K562 (cell line): Measurements from ENCODE around the gene LY6G5B. TPM values are rescaled to one million over a fixed set of nuclear protein-coding genes. Genes with fewer than 3 reads are reported as not detected.

ENCODE experiments used
- BDP1 ChIP-seq: IDR thresholded peaks from 3 replicates; pipeline ENCODE4 v1.6.1; 2011; ENCODE audit not compliant: insufficient read length, insufficient read depth
- BMI1 ChIP-seq: fragments of 150-350 bp; IDR thresholded peaks from 2 replicates; pipeline ENCODE4 v1.6.1; 2014; ENCODE audit warnings: low read length
- CBFA2T2 ChIP-seq: fragments of 450-650 bp; conservative IDR thresholded peaks from 2 replicates; pipeline ENCODE4 v1.6.1; 2017; ENCODE audit warnings: mild to moderate bottlenecking
- CHD4 ChIP-seq: fragments of 200-600 bp; sonication (generic); IDR thresholded peaks from 3 replicates; pipeline ENCODE4 v1.6.1; 2012; ENCODE audit warnings: low read depth, mild to moderate bottlenecking, mixed read lengths, low read length, inconsistent platforms; ENCODE audit not compliant: insufficient read depth, insufficient replicate concordance, poor library complexity, severe bottlenecking
- DPF2 ChIP-seq: fragments of 450-650 bp; IDR thresholded peaks from 2 replicates; pipeline ENCODE4 v1.6.1; 2016
- GTF2E2 ChIP-seq: fragments of 200-800 bp; sonication (Bioruptor generic); IDR thresholded peaks from 2 replicates; pipeline ENCODE4 v1.6.1; 2016; ENCODE audit warnings: missing genetic modification characterization, missing compliant biosample characterization
- KAT7 ChIP-seq: sonication (generic); formaldehyde crosslinking; IDR thresholded peaks from 2 replicates; pipeline ENCODE4 v1.8.0; 2022; ENCODE audit warnings: missing genetic modification reagents, mild to moderate bottlenecking, borderline replicate concordance
- MECOM ChIP-seq: fragments of 250-450 bp; sonication (Bioruptor Pico); IDR thresholded peaks from 2 replicates; pipeline ENCODE4 v1.8.0; 2022; ENCODE audit warnings: inconsistent platforms
- RBFOX2 ChIP-seq: fragments of 200-400 bp; formaldehyde crosslinking; IDR thresholded peaks from 2 replicates; pipeline ENCODE4 v1.6.1; 2017; ENCODE audit warnings: low read depth, mild to moderate bottlenecking, low read length, moderate library complexity
- SMARCA5 ChIP-seq: fragments of 450-650 bp; IDR thresholded peaks from 2 replicates; pipeline ENCODE4 v1.6.1; 2016
- SMARCB1 ChIP-seq: IDR thresholded peaks from 2 replicates; pipeline ENCODE4 v1.6.1; 2011; ENCODE audit warnings: improper control_type of control experiment, low read depth; ENCODE audit not compliant: insufficient read length
- SMC3 ChIP-seq: conservative IDR thresholded peaks from 2 replicates; pipeline ENCODE4 v1.6.1; 2011; ENCODE audit warnings: low read depth, low read length, improper control_type of control experiment; ENCODE audit not compliant: insufficient read depth
- TFAM ChIP-seq: fragments of 250-450 bp; sonication (Bioruptor Pico); conservative IDR thresholded peaks from 2 replicates; pipeline ENCODE4 v1.5.0; 2021; ENCODE audit warnings: mild to moderate bottlenecking, moderate library complexity
- ZNF253 ChIP-seq: fragments of 250-450 bp; sonication (Bioruptor Pico); conservative IDR thresholded peaks from 2 replicates; pipeline ENCODE4 v1.6.1; 2021; ENCODE audit warnings: mild to moderate bottlenecking
- ZNF79 ChIP-seq: fragments of 250-450 bp; sonication (Bioruptor Pico); IDR thresholded peaks from 2 replicates; pipeline ENCODE4 v1.4.0; 2020; ENCODE audit warnings: low read depth, mild to moderate bottlenecking, moderate library complexity
- polyA plus RNA-seq, 8 experiments: library from polyadenylated mRNA; depleted of rRNA in 4 of 8; stranded (reverse) in 5 of 8; unstranded in 3 of 8; fragments of >200 nt; fragmentation: Nextera tagmentation in 2 of 8; fragmentation: Illumina TruSeq in 1 of 8; extraction: Ambion mirVana in 2 of 8; extraction: Trizol in 1 of 8; gene quantifications; 2 replicates each; pipeline versions ENCODE4 v1.2.1 to v1.2.3, GENCODE V29; 2011 to 2014; ENCODE audit warnings: inconsistent platforms in 1 of 8, missing spikeins in 1 of 8
- total RNA-seq, 7 experiments: library from RNA; depleted of rRNA in 6 of 7; stranded (reverse); fragments of >200 nt in 6 of 7; fragmentation: Illumina TruSeq in 2 of 7; extraction: Trizol in 2 of 7; gene quantifications; 2 replicates each; pipeline versions ENCODE4 v1.2.1 to v1.2.3, GENCODE V29; 2011 to 2021; ENCODE audit warnings: low replicate concordance in 1 of 7
- TF ChIP-seq, protein P1 (sequence below): fragments of 450-650 bp; IDR thresholded peaks from one replicate; pipeline ENCODE4 v1.6.1; 2018; ENCODE audit warnings: mild to moderate bottlenecking, moderate library complexity; ENCODE audit not compliant: partially characterized antibody
- TF ChIP-seq, protein P2 (sequence below): fragments of 250-450 bp; sonication (Bioruptor Pico); IDR thresholded peaks from 2 replicates; pipeline ENCODE4 v1.8.0; 2021; ENCODE audit warnings: moderate library complexity, mild to moderate bottlenecking, inconsistent platforms
- TF ChIP-seq, protein P3 (sequence below), 2 experiments: IDR thresholded peaks; 2 replicates each; pipeline ENCODE4 v1.6.1; 2012; ENCODE audit warnings: improper control_type of control experiment in 2 of 2, low read depth in 2 of 2, low read length in 2 of 2, borderline replicate concordance in 1 of 2
- TF ChIP-seq, protein P4 (sequence below): sonication (generic); formaldehyde crosslinking; IDR thresholded peaks from 2 replicates; pipeline ENCODE4 v1.8.1; 2023; ENCODE audit warnings: mild to moderate bottlenecking, missing genetic modification reagents
- TF ChIP-seq, protein P5 (sequence below): fragments of 250-450 bp; sonication (Bioruptor Pico); IDR thresholded peaks from 2 replicates; pipeline ENCODE4 v1.9.0; 2021; ENCODE audit warnings: mild to moderate bottlenecking
- TF ChIP-seq, protein P6 (sequence below), 3 experiments: fragments of 200-800 bp in 1 of 3; sonication (Bioruptor generic) in 1 of 3; sonication (generic) in 1 of 3; formaldehyde crosslinking in 1 of 3; IDR thresholded peaks; 2 replicates each; pipeline versions ENCODE4 v1.6.1 to v1.8.0; 2016 to 2022; ENCODE audit warnings: mild to moderate bottlenecking in 2 of 3, missing compliant biosample characterization in 2 of 3, missing genetic modification characterization in 2 of 3, missing genetic modification reagents in 1 of 3

Gene LY6G5B
- total and polyA plus RNA-seq, 9 of the 15 experiments (the other 6 are each of a cell fraction or from before 2014, with no cell fraction given) = 6.0 to 27.0 (median 7.5) TPM

DNA sequence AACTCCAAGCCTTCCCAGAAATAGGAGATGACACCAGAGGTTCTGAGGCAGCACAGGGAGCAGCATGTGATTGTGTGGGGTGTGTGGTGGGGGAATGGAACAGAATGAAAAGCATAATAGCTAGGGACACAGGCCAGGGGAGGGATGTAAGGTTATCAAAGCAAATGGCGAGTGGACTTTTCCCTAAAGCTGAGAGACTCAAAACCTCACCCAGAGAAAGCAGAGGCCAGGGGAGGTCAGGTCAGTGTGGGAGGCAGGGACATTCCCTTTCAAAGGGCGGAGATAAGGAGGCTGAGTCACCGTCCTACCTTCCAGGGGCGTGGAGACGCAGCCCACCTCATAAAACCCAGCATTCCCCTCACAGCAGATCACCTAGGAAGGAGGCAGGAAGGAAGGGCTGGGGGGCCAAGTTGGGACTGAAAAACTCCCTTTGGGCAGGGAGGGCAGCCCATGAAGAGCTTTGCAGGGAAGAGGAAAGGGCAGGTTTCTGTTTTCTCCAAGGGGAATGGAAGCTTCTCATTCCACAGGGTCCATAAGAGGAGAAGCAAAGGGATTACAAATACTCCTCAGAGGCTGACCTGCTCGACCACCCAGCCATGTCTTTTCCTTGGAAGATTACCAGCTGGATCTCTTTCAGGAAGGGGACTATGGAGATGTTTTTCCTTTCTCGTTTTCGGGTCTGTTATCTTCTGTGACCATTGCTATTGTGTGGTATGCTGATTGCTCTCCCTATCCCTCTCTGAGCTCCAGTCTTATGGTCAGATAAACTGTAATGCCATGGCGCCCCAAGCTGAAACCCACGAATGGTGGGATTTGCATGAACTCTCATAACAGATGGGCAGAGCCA, 20.7 kb downstream of the LY6G5B start (continued):
- TF ChIP-seq ZNF253 (CRISPR knock-in tag) = 0 out of 2 replicates have a peak, but pooled peaks have one; percentile 56
- peak; percentile 88 for TF ChIP-seq CHD4
- TF ChIP-seq KAT7 (CRISPR knock-in tag) = peak; percentile 94
- TF ChIP-seq, protein P1, sequence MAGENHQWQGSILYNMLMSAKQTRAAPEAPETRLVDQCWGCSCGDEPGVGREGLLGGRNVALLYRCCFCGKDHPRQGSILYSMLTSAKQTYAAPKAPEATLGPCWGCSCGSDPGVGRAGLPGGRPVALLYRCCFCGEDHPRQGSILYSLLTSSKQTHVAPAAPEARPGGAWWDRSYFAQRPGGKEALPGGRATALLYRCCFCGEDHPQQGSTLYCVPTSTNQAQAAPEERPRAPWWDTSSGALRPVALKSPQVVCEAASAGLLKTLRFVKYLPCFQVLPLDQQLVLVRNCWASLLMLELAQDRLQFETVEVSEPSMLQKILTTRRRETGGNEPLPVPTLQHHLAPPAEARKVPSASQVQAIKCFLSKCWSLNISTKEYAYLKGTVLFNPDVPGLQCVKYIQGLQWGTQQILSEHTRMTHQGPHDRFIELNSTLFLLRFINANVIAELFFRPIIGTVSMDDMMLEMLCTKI = no peak
- TF ChIP-seq, protein P2, sequence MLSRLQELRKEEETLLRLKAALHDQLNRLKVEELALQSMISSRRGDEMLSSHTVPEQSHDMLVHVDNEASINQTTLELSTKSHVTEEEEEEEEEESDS (CRISPR knock-in tag) = no peak
- TF ChIP-seq CBFA2T2 = peak; percentile 92
- no peak for TF ChIP-seq RBFOX2
- peak; percentile 75; the same call in 1 of the 2 replicates for TF ChIP-seq GTF2E2 (tag)
- TF ChIP-seq, protein P3, sequence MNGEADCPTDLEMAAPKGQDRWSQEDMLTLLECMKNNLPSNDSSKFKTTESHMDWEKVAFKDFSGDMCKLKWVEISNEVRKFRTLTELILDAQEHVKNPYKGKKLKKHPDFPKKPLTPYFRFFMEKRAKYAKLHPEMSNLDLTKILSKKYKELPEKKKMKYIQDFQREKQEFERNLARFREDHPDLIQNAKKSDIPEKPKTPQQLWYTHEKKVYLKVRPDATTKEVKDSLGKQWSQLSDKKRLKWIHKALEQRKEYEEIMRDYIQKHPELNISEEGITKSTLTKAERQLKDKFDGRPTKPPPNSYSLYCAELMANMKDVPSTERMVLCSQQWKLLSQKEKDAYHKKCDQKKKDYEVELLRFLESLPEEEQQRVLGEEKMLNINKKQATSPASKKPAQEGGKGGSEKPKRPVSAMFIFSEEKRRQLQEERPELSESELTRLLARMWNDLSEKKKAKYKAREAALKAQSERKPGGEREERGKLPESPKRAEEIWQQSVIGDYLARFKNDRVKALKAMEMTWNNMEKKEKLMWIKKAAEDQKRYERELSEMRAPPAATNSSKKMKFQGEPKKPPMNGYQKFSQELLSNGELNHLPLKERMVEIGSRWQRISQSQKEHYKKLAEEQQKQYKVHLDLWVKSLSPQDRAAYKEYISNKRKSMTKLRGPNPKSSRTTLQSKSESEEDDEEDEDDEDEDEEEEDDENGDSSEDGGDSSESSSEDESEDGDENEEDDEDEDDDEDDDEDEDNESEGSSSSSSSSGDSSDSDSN (IDR thresholded peaks at IDR 0.05; ENCODE audit: borderline replicate concordance in 1 of 2, low read depth in 2 of 2, low read length in 2 of 2) = peak in 1 of 2 experiments; percentile 82; a peak in 1 of 4 replicates
- TF ChIP-seq SMC3 = peak; percentile 5; the same call in 1 of the 2 replicates
- TF ChIP-seq, protein P4, sequence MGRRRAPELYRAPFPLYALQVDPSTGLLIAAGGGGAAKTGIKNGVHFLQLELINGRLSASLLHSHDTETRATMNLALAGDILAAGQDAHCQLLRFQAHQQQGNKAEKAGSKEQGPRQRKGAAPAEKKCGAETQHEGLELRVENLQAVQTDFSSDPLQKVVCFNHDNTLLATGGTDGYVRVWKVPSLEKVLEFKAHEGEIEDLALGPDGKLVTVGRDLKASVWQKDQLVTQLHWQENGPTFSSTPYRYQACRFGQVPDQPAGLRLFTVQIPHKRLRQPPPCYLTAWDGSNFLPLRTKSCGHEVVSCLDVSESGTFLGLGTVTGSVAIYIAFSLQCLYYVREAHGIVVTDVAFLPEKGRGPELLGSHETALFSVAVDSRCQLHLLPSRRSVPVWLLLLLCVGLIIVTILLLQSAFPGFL (CRISPR knock-in tag) = 0 out of 2 replicates have a peak, but pooled peaks have one; percentile 27
- peak; percentile 97 for TF ChIP-seq SMARCA5
- no peak for TF ChIP-seq TFAM (CRISPR knock-in tag)
- TF ChIP-seq DPF2 = peak; percentile 100
- TF ChIP-seq ZNF79 (CRISPR knock-in tag) = no peak
- peak; percentile 100 for TF ChIP-seq SMARCB1
- TF ChIP-seq, protein P5, sequence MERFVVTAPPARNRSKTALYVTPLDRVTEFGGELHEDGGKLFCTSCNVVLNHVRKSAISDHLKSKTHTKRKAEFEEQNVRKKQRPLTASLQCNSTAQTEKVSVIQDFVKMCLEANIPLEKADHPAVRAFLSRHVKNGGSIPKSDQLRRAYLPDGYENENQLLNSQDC (CRISPR knock-in tag) = no peak
- TF ChIP-seq MECOM = peak; percentile 58; the same call in 1 of the 2 replicates
- no peak for TF ChIP-seq BMI1
- TF ChIP-seq BDP1 = no peak
- TF ChIP-seq, protein P6, sequence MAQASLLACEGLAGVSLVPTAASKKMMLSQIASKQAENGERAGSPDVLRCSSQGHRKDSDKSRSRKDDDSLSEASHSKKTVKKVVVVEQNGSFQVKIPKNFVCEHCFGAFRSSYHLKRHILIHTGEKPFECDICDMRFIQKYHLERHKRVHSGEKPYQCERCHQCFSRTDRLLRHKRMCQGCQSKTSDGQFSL (CRISPR knock-in tag; IDR thresholded peaks at IDR 0.05) = peak; percentile 20; the same call in 1 of the 2 replicates
- TF ChIP-seq, protein P6 (tag; IDR thresholded peaks at IDR 0.05) = no peak
